ENCODE measurements around the gene ZBTB32. TPM values are rescaled to one million over a fixed set of nuclear protein-coding genes. Genes with fewer than 3 reads are reported as not detected.

Gene ZBTB32
- total RNA-seq, 1 experiment from 2014 or later, result 0.13 TPM

DNA sequence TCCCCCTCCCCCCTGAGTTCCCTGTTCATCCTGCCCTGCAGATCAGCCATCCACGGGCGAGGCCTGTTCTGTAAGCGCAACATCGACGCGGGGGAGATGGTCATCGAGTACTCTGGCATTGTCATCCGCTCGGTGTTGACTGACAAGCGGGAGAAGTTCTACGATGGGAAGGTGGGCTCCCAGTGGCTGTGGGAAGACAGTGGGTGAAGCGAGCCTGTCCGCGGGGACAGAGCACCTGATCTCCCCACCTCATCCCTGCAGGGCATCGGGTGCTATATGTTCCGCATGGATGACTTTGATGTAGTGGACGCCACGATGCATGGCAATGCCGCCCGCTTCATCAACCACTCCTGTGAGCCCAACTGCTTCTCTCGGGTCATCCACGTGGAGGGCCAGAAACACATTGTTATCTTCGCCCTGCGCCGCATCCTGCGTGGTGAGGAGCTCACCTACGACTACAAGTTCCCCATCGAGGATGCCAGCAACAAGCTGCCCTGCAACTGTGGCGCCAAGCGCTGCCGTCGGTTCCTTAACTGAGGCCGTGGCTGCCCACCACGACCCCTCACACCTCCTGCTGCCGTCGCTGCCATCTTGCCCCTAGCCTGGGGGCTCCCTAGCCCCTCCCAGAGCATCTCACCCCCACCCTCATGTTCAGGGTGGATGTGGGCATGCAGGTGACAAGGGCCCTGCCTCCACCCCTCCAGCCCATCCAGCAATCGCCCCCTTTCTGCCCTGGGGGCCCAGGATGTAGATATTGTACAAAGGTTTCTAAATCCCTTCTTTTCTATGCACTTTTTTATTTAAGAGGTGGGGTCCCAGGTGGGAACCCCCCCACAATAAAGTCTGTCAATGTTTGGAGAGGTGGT lies 33.9 kb downstream of the ZBTB32 start:
- Mint-ChIP-seq H3K4me1 (peaks cover 6 to 12% of the 10 kb centered on the region in 2 experiments), H3K27me3 (ENCODE audit: low read depth) (no peaks in the 10 kb centered on the region), H3K36me3 (ENCODE audit: insufficient read depth in 1 of 3, low read depth in 3 of 3) (peaks cover 38 to 58% (median 51%) of the 10 kb centered on the region in 3 experiments; a peak in 6 of 7 replicates), H3K27ac (no peak overlapping the region; a peak in 1 of 7 replicates), H3K4me3 (no peak overlapping the region), H3K9me3 (no peaks in the 10 kb centered on the region)
- Histone ChIP-seq H3K9ac (ENCODE audit: extremely low read depth, insufficient read length, low read length) (no peak overlapping the region), H2AK5ac (ENCODE audit: insufficient read length, low read length) (no peak overlapping the region), H2BK120ac (ENCODE audit: low read depth, low read length, poor library complexity, severe bottlenecking) (no peak overlapping the region), H3K4ac (ENCODE audit: low read depth, low read length) (no peak overlapping the region), H3K4me2 (ENCODE audit: insufficient read depth, insufficient read length, low read length) (no peak overlapping the region), H3K4me1 (ENCODE audit: insufficient read depth, low read length) (no peaks in the 10 kb centered on the region), H4K91ac (ENCODE audit: insufficient read length, low read depth, low read length) (no peak overlapping the region), H3K27me3 (ENCODE audit: insufficient read depth, low read length) (no peaks in the 10 kb centered on the region), H2BK5ac (ENCODE audit: insufficient read length, low read length) (no peak overlapping the region), H2BK12ac (ENCODE audit: insufficient read length, low read depth, low read length) (no peak overlapping the region), H3K14ac (ENCODE audit: insufficient read depth, low read length) (no peak overlapping the region), H3T11ph (ENCODE audit: low read length) (no peak overlapping the region), H3K18ac (ENCODE audit: insufficient read length, low read depth, low read length) (no peak overlapping the region), H4K5ac (ENCODE audit: insufficient read length, low read depth, low read length) (no peak overlapping the region), H3K79me2 (ENCODE audit: insufficient read depth, low read length) (no peaks in the 10 kb centered on the region), H4K8ac (replicated peaks; ENCODE audit: insufficient read length, low read depth, low read length) (no peak overlapping the region), H3K27ac (ENCODE audit: insufficient read length, low read depth, low read length) (no peak overlapping the region), H2BK15ac (ENCODE audit: low read depth, low read length) (no peak overlapping the region), H3K23me2 (ENCODE audit: insufficient read length, low read depth, low read length, poor library complexity, severe bottlenecking) (peaks cover 6% of the 10 kb centered on the region), H3K23ac (ENCODE audit: insufficient read length, low read depth, low read length) (no peak overlapping the region), H3K56ac (ENCODE audit: insufficient read length, low read depth, low read length) (no peak overlapping the region), H3K9me3 (ENCODE audit: control insufficient read depth, low read depth, low read length) (no peaks in the 10 kb centered on the region), H2AFZ (ENCODE audit: low read length) (no peak overlapping the region), H2BK20ac (ENCODE audit: low read depth, low read length, poor library complexity, severe bottlenecking) (no peak overlapping the region), H4K20me1 (ENCODE audit: control insufficient read depth, insufficient read depth, insufficient read length) (no peaks in the 10 kb centered on the region), H3K79me1 (ENCODE audit: insufficient read depth, low read depth, low read length, poor library complexity, severe bottlenecking) (no peaks in the 10 kb centered on the region)
- TF ChIP-seq, protein P1, sequence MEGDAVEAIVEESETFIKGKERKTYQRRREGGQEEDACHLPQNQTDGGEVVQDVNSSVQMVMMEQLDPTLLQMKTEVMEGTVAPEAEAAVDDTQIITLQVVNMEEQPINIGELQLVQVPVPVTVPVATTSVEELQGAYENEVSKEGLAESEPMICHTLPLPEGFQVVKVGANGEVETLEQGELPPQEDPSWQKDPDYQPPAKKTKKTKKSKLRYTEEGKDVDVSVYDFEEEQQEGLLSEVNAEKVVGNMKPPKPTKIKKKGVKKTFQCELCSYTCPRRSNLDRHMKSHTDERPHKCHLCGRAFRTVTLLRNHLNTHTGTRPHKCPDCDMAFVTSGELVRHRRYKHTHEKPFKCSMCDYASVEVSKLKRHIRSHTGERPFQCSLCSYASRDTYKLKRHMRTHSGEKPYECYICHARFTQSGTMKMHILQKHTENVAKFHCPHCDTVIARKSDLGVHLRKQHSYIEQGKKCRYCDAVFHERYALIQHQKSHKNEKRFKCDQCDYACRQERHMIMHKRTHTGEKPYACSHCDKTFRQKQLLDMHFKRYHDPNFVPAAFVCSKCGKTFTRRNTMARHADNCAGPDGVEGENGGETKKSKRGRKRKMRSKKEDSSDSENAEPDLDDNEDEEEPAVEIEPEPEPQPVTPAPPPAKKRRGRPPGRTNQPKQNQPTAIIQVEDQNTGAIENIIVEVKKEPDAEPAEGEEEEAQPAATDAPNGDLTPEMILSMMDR (conservative IDR thresholded peaks at IDR 0.05), result no peak
- no CpG with 5 or more reads among the region's 37 CpGs for WGBS (ENCODE audit: extremely low coverage, insufficient read length, low lambda C conversion rate)
- DNase-seq, result no peak

Measured in H9 (cell line).